H1 (cell line): ENCODE measurements around the gene SPOCK3.

Source experiments
- KDM1A ChIP-seq: fragments of 200-600, 300-600 bp; sonication (generic); IDR thresholded peaks from 2 replicates; pipeline ENCODE4 v1.7.1; 2016; ENCODE audit warnings: mild to moderate bottlenecking, low read length, borderline replicate concordance
- NRF1 ChIP-seq: IDR thresholded peaks from 2 replicates; pipeline ENCODE4 v1.6.1; 2011; ENCODE audit warnings: mild to moderate bottlenecking, low read depth, low read length, improper control_type of control experiment
- TF ChIP-seq, protein P1 (sequence below), 3 experiments: IDR thresholded peaks; 1 replicate in 2 of 3; 2 replicates in 1 of 3; pipeline versions ENCODE4 v1.5.1 to v1.6.1; 2011; ENCODE audit warnings: low read length in 3 of 3, mild to moderate bottlenecking in 3 of 3, inconsistent platforms in 2 of 3, low read depth in 1 of 3, moderate library complexity in 1 of 3; ENCODE audit not compliant: insufficient read depth in 1 of 3; ENCODE audit errors: control extremely low read depth in 1 of 3
- TF ChIP-seq, protein P2 (sequence below): IDR thresholded peaks from 2 replicates; pipeline ENCODE4 v1.6.1; 2011; ENCODE audit warnings: low read length, improper control_type of control experiment

DNA sequence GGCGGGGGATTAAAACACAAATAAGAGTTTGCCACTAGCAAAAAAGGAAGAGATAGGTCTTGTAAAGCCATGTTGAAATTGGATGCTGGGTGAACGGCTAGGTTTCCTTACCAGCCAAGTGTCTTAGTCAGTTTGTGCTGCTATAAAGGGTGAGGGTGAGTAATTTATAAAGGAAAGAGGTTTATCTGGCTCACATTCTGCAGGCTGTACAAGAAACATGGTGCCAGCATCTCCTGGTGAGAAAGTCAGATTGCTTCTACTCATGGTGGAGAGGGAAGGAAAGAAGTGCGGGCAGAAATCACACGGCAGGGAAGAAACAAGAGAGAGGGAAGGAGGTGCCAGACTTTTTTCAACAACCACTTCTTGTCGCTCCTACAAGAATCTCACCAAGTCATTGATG, 507.5 kb downstream of the SPOCK3 start:
- TF ChIP-seq, protein P1, sequence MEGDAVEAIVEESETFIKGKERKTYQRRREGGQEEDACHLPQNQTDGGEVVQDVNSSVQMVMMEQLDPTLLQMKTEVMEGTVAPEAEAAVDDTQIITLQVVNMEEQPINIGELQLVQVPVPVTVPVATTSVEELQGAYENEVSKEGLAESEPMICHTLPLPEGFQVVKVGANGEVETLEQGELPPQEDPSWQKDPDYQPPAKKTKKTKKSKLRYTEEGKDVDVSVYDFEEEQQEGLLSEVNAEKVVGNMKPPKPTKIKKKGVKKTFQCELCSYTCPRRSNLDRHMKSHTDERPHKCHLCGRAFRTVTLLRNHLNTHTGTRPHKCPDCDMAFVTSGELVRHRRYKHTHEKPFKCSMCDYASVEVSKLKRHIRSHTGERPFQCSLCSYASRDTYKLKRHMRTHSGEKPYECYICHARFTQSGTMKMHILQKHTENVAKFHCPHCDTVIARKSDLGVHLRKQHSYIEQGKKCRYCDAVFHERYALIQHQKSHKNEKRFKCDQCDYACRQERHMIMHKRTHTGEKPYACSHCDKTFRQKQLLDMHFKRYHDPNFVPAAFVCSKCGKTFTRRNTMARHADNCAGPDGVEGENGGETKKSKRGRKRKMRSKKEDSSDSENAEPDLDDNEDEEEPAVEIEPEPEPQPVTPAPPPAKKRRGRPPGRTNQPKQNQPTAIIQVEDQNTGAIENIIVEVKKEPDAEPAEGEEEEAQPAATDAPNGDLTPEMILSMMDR (IDR thresholded peaks at IDR 0.05; ENCODE audit: control extremely low read depth in 1 of 3, insufficient read depth in 1 of 3, low read depth in 1 of 3, low read length in 3 of 3) = no peak
- TF ChIP-seq, protein P2, sequence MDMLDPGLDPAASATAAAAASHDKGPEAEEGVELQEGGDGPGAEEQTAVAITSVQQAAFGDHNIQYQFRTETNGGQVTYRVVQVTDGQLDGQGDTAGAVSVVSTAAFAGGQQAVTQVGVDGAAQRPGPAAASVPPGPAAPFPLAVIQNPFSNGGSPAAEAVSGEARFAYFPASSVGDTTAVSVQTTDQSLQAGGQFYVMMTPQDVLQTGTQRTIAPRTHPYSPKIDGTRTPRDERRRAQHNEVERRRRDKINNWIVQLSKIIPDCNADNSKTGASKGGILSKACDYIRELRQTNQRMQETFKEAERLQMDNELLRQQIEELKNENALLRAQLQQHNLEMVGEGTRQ = no peak
- TF ChIP-seq NRF1 (no peak), KDM1A (no peak)
